Osteoblast (primary cell): ENCODE results near the gene GABRG3. TPM values are rescaled to one million over a fixed set of nuclear protein-coding genes. Genes with fewer than 3 reads are reported as not detected.

Experiments used
- DNase-seq: peaks from one replicate; pipeline ENCODE4 v3.0.0; 2011; ENCODE audit warnings: low spot score, mixed read lengths; ENCODE audit not compliant: insufficient read length; ENCODE audit errors: missing footprints
- H2AFZ ChIP-seq: 2 replicates; pipeline ENCODE4 v1.6.0; 2011; ENCODE audit warnings: mild to moderate bottlenecking, low read length
- H3K27ac ChIP-seq: 2 replicates; pipeline ENCODE4 v1.5.1; 2011; ENCODE audit warnings: mild to moderate bottlenecking, low read depth, low read length, moderate library complexity
- H3K27me3 ChIP-seq: 2 replicates; pipeline ENCODE4 v1.6.0; 2012; ENCODE audit warnings: mild to moderate bottlenecking, control low read depth, inconsistent platforms, low read length, moderate library complexity; ENCODE audit not compliant: insufficient read depth
- H3K36me3 ChIP-seq: 2 replicates; pipeline ENCODE4 v1.5.1; 2011; ENCODE audit warnings: mild to moderate bottlenecking, low read length, control low read depth, moderate library complexity; ENCODE audit not compliant: insufficient read depth
- H3K4me1 ChIP-seq: 2 replicates; pipeline ENCODE4 v1.5.1; 2011; ENCODE audit warnings: mild to moderate bottlenecking, low read length, control low read depth, moderate library complexity; ENCODE audit not compliant: insufficient read depth
- H3K4me2 ChIP-seq: 2 replicates; pipeline ENCODE4 v1.6.0; 2011; ENCODE audit warnings: mild to moderate bottlenecking, low read length; ENCODE audit not compliant: insufficient read depth
- H3K4me3 ChIP-seq: fragments of 200-600 bp; sonication (generic); 3 replicates; pipeline ENCODE4 v1.5.1; 2012; ENCODE audit warnings: mild to moderate bottlenecking, low read length, inconsistent platforms; ENCODE audit not compliant: insufficient read depth
- H3K79me2 ChIP-seq: 2 replicates; pipeline ENCODE4 v1.6.0; 2012; ENCODE audit warnings: mild to moderate bottlenecking, low read length, control low read depth, inconsistent platforms; ENCODE audit not compliant: insufficient read depth
- H3K9me3 ChIP-seq: 2 replicates; pipeline ENCODE4 v1.5.1; 2011; ENCODE audit warnings: low read depth, low read length, control low read depth
- H4K20me1 ChIP-seq: 2 replicates; pipeline ENCODE4 v1.6.0; 2012; ENCODE audit warnings: mild to moderate bottlenecking, low read length, control low read depth; ENCODE audit not compliant: insufficient read depth
- CTCF ChIP-seq: IDR thresholded peaks from 2 replicates; pipeline ENCODE4 v1.5.1; 2011; ENCODE audit warnings: mild to moderate bottlenecking, low read depth, low read length, moderate library complexity; ENCODE audit errors: extremely low read depth
- total RNA-seq: library from RNA; depleted of rRNA; stranded (reverse); fragments of >200 nt; gene quantifications from 2 replicates; pipeline ENCODE4 v1.2.3, GENCODE V29; 2012

The GABRG3 gene
- total RNA-seq, 1 donor, result not detected

DNA sequence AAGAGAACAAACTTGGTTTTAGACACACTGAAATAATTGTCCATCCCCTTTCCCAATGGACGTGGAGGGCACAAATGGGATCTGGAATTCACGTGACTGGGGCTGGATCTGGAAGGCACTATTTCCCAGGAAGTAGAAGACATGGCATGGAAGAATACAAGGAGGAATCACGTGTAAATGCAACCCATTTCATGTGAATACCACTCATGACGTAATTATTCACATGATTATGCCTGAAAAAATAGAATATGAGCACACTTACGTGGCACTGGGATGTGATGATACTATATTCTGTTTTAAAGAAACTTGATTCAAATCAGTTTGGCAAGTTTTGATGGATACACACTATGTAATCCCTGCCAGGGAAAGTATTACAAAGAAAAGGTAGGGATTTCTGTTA lies 477.3 kb downstream of the GABRG3 start:
- no peak overlapping the region for H3K4me3 ChIP-seq
- no peaks in the 10 kb centered on the region for H4K20me1 ChIP-seq
- H3K79me2 ChIP-seq, result no peaks in the 10 kb centered on the region
- no peaks in the 10 kb centered on the region for H3K27me3 ChIP-seq
- no peak overlapping the region for H2AFZ ChIP-seq
- TF ChIP-seq CTCF, result no peak
- H3K9me3 ChIP-seq, result no peaks in the 10 kb centered on the region
- H3K36me3 ChIP-seq, result no peaks in the 10 kb centered on the region
- no peak for DNase-seq
- H3K27ac ChIP-seq, result no peak overlapping the region
- H3K4me1 ChIP-seq, result no peaks in the 10 kb centered on the region
- H3K4me2 ChIP-seq, result no peak overlapping the region

- Histone ChIP-seq H3K27me3 (no peaks in the 10 kb centered on the region), H4K20me1 (no peaks in the 10 kb centered on the region), H3K4me1 (peaks cover 2% of the 10 kb centered on the region), H2AFZ (no peak overlapping the region), H3K9me3 (no peaks in the 10 kb centered on the region), H3K27ac (no peak overlapping the region), H3K36me3 (no peaks in the 10 kb centered on the region), H3K4me2 (no peak overlapping the region), H3K4me3 (no peak overlapping the region), H3K79me2 (no peaks in the 10 kb centered on the region)
- DNase-seq, result peak; percentile 41
- TF ChIP-seq CTCF, result no peak
Measured at GRCh38 chr15:27448986-27449385, 478.0 kb downstream of the GABRG3 start.

DNA sequence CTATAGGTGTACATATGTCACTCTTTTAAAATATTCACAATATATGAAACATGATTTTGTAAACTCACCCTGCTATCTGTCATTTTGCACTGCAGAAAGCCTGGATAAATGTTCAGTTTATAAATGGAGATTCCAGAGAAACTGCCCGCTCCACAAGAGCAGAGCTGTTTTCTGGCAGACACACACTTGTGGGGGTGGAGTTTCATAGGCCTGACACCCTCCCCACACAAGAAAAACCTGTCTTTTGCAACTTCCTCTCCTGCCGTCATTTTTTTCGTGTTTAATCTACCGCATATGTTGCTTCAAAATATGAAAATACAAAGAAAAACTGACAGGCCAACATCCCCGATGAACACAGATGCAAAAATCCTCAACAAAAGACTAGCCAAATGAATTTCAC lies 479.0 kb downstream of the GABRG3 start:
- no peak overlapping the region for H3K4me3 ChIP-seq
- no peak for DNase-seq
- TF ChIP-seq CTCF, result no peak
- H3K27me3 ChIP-seq, result no peaks in the 10 kb centered on the region
- no peaks in the 10 kb centered on the region for H3K36me3 ChIP-seq
- H3K79me2 ChIP-seq, result no peaks in the 10 kb centered on the region
- no peaks in the 10 kb centered on the region for H4K20me1 ChIP-seq
- no peaks in the 10 kb centered on the region for H3K9me3 ChIP-seq
- peaks cover 2% of the 10 kb centered on the region for H3K4me1 ChIP-seq
- H3K4me2 ChIP-seq, result no peak overlapping the region
- no peak overlapping the region for H3K27ac ChIP-seq
- H2AFZ ChIP-seq, result no peak overlapping the region

DNA sequence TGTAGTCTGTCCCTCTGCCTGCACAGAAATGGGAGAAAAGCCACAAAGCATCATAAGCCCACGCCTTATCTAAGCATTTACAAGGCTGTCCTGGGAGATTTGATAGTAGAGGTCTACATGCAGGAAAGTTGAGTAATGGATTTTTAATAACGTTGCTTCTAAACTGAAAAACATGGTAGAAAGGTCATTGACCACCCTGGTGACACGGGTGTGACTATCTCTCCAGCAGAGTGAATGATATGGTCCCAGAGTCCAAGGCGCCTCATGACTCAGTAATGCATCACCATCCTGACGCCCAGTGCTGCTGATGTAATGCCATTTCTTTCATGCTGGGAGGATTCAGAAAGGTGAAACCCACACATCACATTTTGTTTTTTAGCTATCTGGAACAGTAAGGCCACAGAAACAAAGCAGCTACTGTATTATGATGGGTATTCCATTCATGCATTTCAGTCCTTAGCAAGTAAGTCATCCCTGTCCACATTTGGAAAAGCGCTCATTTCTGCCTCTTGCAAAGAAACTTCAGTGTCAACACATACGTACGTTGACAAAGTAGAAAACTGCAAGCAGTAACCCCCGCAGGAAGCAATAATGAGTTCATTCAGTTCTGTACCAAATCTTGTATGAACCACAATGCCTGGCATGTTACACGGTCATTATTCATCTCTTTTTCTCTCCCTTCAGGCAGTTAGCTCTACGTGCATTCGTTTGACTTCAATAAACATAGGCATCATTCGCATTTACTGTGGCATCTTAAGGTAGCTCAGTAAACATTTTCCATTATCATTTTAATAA lies 483.5 kb downstream of the GABRG3 start:
- Histone ChIP-seq H3K36me3 (no peaks in the 10 kb centered on the region), H3K4me3 (no peak overlapping the region), H4K20me1 (no peaks in the 10 kb centered on the region), H3K27ac (no peak overlapping the region), H3K9me3 (no peaks in the 10 kb centered on the region), H2AFZ (no peak overlapping the region), H3K4me2 (peak overlapping the region; percentile 50), H3K27me3 (no peaks in the 10 kb centered on the region), H3K79me2 (no peaks in the 10 kb centered on the region), H3K4me1 (peaks cover 2% of the 10 kb centered on the region)
- TF ChIP-seq CTCF, result no peak
- peak; percentile 66 for DNase-seq
